Measurements from ENCODE around the gene FAM222B. TPM values are rescaled to one million over a fixed set of nuclear protein-coding genes. Genes with fewer than 3 reads are reported as not detected.

FAM222B gene
- total and polyA plus RNA-seq, 9 of the 15 experiments (the other 6 are each of a cell fraction or from before 2014, with no cell fraction given) = 4.0 to 34.6 (median 7.5) TPM

DNA sequence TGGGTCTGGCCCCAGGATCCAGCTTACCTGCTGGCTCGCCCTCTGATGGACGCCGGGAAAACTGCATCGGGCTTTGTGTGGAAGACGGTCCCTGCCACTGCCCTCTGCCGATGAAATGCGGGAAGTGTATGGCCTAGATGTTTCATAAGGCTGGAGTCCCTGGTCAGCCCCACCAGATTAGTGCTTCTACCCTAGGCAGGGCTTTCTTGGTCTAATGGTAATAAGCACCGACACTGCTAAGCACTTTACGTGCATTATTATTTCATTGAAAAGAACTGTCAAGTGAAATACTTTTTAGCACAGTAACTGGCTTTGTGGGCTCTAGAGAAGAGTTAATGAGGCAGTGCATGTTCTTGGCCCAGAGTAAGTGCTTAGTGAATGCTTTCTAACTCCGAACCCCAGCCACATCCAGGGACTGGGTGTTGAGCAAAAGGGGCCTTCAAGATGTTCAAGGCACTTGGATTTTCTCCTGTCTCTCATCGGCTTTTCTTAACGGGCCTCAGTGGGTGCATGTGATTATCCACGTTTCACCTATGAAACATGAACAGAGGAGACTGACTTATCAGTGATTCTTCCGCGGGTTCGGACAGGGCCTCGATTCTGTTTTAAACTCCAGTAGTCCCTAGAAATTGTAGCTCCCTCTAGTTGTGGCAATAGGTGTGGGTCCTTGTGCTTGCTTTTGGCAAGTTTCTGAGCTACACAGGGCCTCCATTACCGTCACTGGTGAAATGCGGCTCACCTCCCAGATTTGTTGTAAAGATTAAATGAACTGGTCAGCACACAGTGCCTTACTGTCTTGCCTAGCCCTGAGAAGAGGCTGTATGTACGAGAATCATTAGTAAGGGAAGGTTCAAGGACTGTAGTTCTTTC, 92.2 kb downstream of the FAM222B start (continued):
- TF ChIP-seq, protein P1, sequence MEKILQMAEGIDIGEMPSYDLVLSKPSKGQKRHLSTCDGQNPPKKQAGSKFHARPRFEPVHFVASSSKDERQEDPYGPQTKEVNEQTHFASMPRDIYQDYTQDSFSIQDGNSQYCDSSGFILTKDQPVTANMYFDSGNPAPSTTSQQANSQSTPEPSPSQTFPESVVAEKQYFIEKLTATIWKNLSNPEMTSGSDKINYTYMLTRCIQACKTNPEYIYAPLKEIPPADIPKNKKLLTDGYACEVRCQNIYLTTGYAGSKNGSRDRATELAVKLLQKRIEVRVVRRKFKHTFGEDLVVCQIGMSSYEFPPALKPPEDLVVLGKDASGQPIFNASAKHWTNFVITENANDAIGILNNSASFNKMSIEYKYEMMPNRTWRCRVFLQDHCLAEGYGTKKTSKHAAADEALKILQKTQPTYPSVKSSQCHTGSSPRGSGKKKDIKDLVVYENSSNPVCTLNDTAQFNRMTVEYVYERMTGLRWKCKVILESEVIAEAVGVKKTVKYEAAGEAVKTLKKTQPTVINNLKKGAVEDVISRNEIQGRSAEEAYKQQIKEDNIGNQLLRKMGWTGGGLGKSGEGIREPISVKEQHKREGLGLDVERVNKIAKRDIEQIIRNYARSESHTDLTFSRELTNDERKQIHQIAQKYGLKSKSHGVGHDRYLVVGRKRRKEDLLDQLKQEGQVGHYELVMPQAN (IDR thresholded peaks at IDR 0.05; ENCODE audit: borderline replicate concordance) = no peak
- TF ChIP-seq RFX7 (CRISPR knock-in tag; IDR thresholded peaks at IDR 0.05) = no peak
- peak; percentile 99 for TF ChIP-seq RAD21 (CRISPR knock-in tag; conservative IDR thresholded peaks at IDR 0.05 in 1 of 2, IDR thresholded peaks at IDR 0.05 in 1 of 2)
- no peak for TF ChIP-seq GABPA (tag; conservative IDR thresholded peaks at IDR 0.05; ENCODE audit: low read depth)
- no peak for TF ChIP-seq ZNF707 (CRISPR knock-in tag; conservative IDR thresholded peaks at IDR 0.05)
- TF ChIP-seq TCF3 (CRISPR knock-in tag; IDR thresholded peaks at IDR 0.05) = no peak; the same call in 1 of the 2 replicates
- TF ChIP-seq, protein P2, sequence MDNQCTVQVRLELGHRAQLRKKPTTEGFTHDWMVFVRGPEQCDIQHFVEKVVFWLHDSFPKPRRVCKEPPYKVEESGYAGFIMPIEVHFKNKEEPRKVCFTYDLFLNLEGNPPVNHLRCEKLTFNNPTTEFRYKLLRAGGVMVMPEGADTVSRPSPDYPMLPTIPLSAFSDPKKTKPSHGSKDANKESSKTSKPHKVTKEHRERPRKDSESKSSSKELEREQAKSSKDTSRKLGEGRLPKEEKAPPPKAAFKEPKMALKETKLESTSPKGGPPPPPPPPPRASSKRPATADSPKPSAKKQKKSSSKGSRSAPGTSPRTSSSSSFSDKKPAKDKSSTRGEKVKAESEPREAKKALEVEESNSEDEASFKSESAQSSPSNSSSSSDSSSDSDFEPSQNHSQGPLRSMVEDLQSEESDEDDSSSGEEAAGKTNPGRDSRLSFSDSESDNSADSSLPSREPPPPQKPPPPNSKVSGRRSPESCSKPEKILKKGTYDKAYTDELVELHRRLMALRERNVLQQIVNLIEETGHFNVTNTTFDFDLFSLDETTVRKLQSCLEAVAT (IDR thresholded peaks at IDR 0.05) = peak in 1 of 2 experiments; percentile 95; a peak in 2 of 4 replicates
- no peak for TF ChIP-seq SRSF1 (IDR thresholded peaks at IDR 0.05; ENCODE audit: low read depth, low read length)
- TF ChIP-seq SPI1 (IDR thresholded peaks at IDR 0.05; ENCODE audit: borderline replicate concordance, low read depth, low read length) = no peak
- no peak for TF ChIP-seq HDAC1 (IDR thresholded peaks at IDR 0.05)
- no peak for TF ChIP-seq MIER1 (IDR thresholded peaks at IDR 0.05; ENCODE audit: low read depth)
- peak; percentile 53 for TF ChIP-seq L3MBTL2 (IDR thresholded peaks at IDR 0.05)
- TF ChIP-seq NCOA6 (IDR thresholded peaks at IDR 0.05) = no peak
- TF ChIP-seq, protein P3, sequence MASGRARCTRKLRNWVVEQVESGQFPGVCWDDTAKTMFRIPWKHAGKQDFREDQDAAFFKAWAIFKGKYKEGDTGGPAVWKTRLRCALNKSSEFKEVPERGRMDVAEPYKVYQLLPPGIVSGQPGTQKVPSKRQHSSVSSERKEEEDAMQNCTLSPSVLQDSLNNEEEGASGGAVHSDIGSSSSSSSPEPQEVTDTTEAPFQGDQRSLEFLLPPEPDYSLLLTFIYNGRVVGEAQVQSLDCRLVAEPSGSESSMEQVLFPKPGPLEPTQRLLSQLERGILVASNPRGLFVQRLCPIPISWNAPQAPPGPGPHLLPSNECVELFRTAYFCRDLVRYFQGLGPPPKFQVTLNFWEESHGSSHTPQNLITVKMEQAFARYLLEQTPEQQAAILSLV (tag; IDR thresholded peaks at IDR 0.05) = no peak
- TF ChIP-seq ZNF253 (CRISPR knock-in tag; conservative IDR thresholded peaks at IDR 0.05) = no peak
- no peak for TF ChIP-seq ZNF212 (CRISPR knock-in tag; IDR thresholded peaks at IDR 0.05)
- no peak for TF ChIP-seq PCBP1 (IDR thresholded peaks at IDR 0.05; ENCODE audit: low read depth, low read length, poor library complexity, severe bottlenecking)
- no peak for TF ChIP-seq BACH1 (tag; IDR thresholded peaks at IDR 0.05)
- TF ChIP-seq, protein P4, sequence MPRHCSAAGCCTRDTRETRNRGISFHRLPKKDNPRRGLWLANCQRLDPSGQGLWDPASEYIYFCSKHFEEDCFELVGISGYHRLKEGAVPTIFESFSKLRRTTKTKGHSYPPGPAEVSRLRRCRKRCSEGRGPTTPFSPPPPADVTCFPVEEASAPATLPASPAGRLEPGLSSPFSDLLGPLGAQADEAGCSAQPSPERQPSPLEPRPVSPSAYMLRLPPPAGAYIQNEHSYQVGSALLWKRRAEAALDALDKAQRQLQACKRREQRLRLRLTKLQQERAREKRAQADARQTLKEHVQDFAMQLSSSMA (CRISPR knock-in tag; IDR thresholded peaks at IDR 0.05) = no peak
- TF ChIP-seq XRCC4 (IDR thresholded peaks at IDR 0.05; ENCODE audit: extremely low read depth, insufficient read depth, insufficient read length) = no peak
- TF ChIP-seq TAF7 (tag; IDR thresholded peaks at IDR 0.05) = no peak
- TF ChIP-seq NRF1 (conservative IDR thresholded peaks at IDR 0.05 in 1 of 2, IDR thresholded peaks at IDR 0.05 in 1 of 2) = no peak
- TF ChIP-seq PRMT5 (CRISPR knock-in tag; IDR thresholded peaks at IDR 0.05) = no peak
- TF ChIP-seq EHMT2 (IDR thresholded peaks at IDR 0.05) = no peak

Data from K562 (cell line).